GDM1 (cell line): ENCODE measurements around the gene ARHGEF9.
A peak's percentile ranks its signal among the peaks of the same experiment; 100 is the strongest.

Source experiments
- DNase-seq: peaks from one replicate; lab custom pipeline; 2025; lab: John Stamatoyannopoulos, UW

Gene ARHGEF9

GRCh38 chrX:63746278-63746677, 38.7 kb downstream of the ARHGEF9 start:
- peak; percentile 21 for DNase-seq

GRCh38 chrX:63744850-63745394, 40.1 kb downstream of the ARHGEF9 start:
- no peak for DNase-seq

GRCh38 chrX:63743596-63743995, 41.4 kb downstream of the ARHGEF9 start:
- DNase-seq = no peak

GRCh38 chrX:63740382-63740781, 44.6 kb downstream of the ARHGEF9 start:
- no peak for DNase-seq

GRCh38 chrX:63739885-63740284, 45.1 kb downstream of the ARHGEF9 start:
- no peak for DNase-seq

- DNase-seq = no peak
Observed at GRCh38 chrX:63738696-63739095, 46.3 kb downstream of the ARHGEF9 start.

GRCh38 chrX:63737131-63737921, 47.7 kb downstream of the ARHGEF9 start:
- DNase-seq = no peak

GRCh38 chrX:63735882-63736281, 49.1 kb downstream of the ARHGEF9 start:
- no peak for DNase-seq

GRCh38 chrX:63720293-63720692, 64.7 kb downstream of the ARHGEF9 start:
- no peak for DNase-seq

GRCh38 chrX:63719633-63720032, 65.4 kb downstream of the ARHGEF9 start:
- no peak for DNase-seq

GRCh38 chrX:63718010-63718694, 66.9 kb downstream of the ARHGEF9 start:
- no peak for DNase-seq

- DNase-seq = no peak
Observed at GRCh38 chrX:63713526-63713925, 71.5 kb downstream of the ARHGEF9 start.

- no peak for DNase-seq
Observed at GRCh38 chrX:63708801-63709200, 76.2 kb downstream of the ARHGEF9 start.

GRCh38 chrX:63702556-63702955, 82.5 kb downstream of the ARHGEF9 start:
- no peak for DNase-seq

GRCh38 chrX:63686878-63687714, 97.9 kb downstream of the ARHGEF9 start:
- DNase-seq = no peak

- no peak for DNase-seq
Observed at GRCh38 chrX:63680423-63680822, 104.6 kb downstream of the ARHGEF9 start.

- no peak for DNase-seq
Observed at GRCh38 chrX:63679432-63679831, 105.6 kb downstream of the ARHGEF9 start.

GRCh38 chrX:63675716-63676115, 109.3 kb downstream of the ARHGEF9 start:
- DNase-seq = no peak

- DNase-seq = no peak
Observed at GRCh38 chrX:63673896-63674295, 111.1 kb downstream of the ARHGEF9 start.

- no peak for DNase-seq
Observed at GRCh38 chrX:63664741-63665140, 120.3 kb downstream of the ARHGEF9 start.

- DNase-seq = no peak
Observed at GRCh38 chrX:63664083-63664482, 120.9 kb downstream of the ARHGEF9 start.

- DNase-seq = no peak
Observed at GRCh38 chrX:63661676-63662075, 123.3 kb downstream of the ARHGEF9 start.
